Left kidney (tissue), 8 donors: ENCODE measurements around the gene RAMP1. TPM values are rescaled to one million over a fixed set of nuclear protein-coding genes. Genes with fewer than 3 reads are reported as not detected.
"Not testable (repeated sequence)": the region's sequence is repeated elsewhere in the genome, so short reads cannot be mapped to it uniquely, and the experiment has no call there.

Experiments used
- DNase-seq: peaks from one replicate; pipeline ENCODE4 v3.0.0-alpha.2; 2013
- long read RNA-seq, 8 donors: transcript quantifications; one replicate each; lab custom pipeline, GENCODE V29; 2026
- polyA plus RNA-seq: library from polyadenylated mRNA; unstranded; fragments of 120-200 nt; gene quantifications from one replicate; pipeline ENCODE4 v1.2.1, GENCODE V29; 2013; ENCODE audit not compliant: insufficient read length

Gene RAMP1
- polyA plus RNA-seq, result 2.5 TPM
- long read RNA-seq, donor 1, partial matches to known transcripts, result 0 of 3 reads
- long read RNA-seq, donor 1, other reads (novel, unspliced or antisense), result 0 of 3 reads
- long read RNA-seq, donor 2, result 0 reads
- long read RNA-seq, donor 3, partial matches to known transcripts, result 0 of 1 reads
- long read RNA-seq, donor 3, other reads (novel, unspliced or antisense), result 0 of 1 reads
- long read RNA-seq, donor 4, result 0 reads
- long read RNA-seq, donor 5, transcript RAMP1-201 (3 exons, 910 nt), result major isoform, 5 of 5 reads
- long read RNA-seq, donor 5, partial matches to known transcripts, result 0 of 5 reads
- long read RNA-seq, donor 5, other reads (novel, unspliced or antisense), result 0 of 5 reads
- long read RNA-seq, donor 6, transcript RAMP1-201 (3 exons, 910 nt), result major isoform, 6 of 7 reads
- long read RNA-seq, donor 6, partial matches to known transcripts, result 0 of 7 reads
- long read RNA-seq, donor 6, other reads (novel, unspliced or antisense), result 0 of 7 reads
- long read RNA-seq, donor 7, partial matches to known transcripts, result 0 of 4 reads
- long read RNA-seq, donor 7, other reads (novel, unspliced or antisense), result 0 of 4 reads
- long read RNA-seq, donor 8, partial matches to known transcripts, result 0 of 1 reads
- long read RNA-seq, donor 8, other reads (novel, unspliced or antisense), result 0 of 1 reads

- DNase-seq, result no peak
Measured at GRCh38 chr2:237859533-237860272, at the start of gene RAMP1. Gene RAMP1 (plus strand): TSS chr2:237859623. CDS start chr2:237859676, 53 bp downstream.

- DNase-seq, result no peak
Measured at GRCh38 chr2:237815637-237816036, 43.8 kb upstream of the RAMP1 start.

DNA sequence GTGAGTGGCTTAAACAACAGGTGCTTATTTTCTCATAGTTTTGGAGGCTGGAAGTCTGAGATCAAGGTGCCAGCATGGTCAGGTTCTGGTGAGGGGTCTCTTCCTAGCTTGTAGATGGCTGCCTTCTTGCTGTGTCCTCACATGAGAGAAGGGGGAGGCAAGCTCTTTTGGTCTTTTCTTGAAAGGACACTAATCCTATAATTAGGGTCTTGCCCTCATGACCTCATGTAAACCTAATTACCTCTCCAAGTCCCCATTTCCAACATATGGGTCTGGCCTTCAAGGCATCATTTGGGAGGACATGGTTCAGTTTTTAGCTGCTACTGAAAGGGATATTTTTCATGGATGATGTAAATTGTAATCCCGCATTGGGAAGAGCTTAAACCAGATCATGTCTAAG lies 42.9 kb upstream of the RAMP1 start:
- DNase-seq, result no peak

DNA sequence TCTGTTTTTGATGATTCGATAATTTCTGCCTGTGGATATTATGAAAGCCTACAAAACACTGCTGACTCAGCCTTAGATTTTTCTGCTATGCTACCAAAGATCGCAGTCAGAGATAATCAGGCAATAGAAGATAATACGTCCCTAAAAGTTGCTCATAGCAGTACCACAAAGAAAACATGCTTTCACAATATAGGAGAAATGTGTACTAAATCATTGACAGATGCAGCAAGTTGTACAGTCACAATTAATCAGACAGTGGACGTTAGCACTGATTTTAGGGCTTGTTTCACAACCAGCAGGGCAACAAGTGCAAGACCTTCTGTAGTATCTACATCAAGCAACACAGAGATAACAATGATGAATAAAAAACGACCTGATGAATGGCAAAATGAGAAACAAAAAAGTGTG lies 41.4 kb upstream of the RAMP1 start:
- no peak for DNase-seq

- DNase-seq, result no peak
Measured at GRCh38 chr2:237819231-237819630, 40.2 kb upstream of the RAMP1 start.

DNA sequence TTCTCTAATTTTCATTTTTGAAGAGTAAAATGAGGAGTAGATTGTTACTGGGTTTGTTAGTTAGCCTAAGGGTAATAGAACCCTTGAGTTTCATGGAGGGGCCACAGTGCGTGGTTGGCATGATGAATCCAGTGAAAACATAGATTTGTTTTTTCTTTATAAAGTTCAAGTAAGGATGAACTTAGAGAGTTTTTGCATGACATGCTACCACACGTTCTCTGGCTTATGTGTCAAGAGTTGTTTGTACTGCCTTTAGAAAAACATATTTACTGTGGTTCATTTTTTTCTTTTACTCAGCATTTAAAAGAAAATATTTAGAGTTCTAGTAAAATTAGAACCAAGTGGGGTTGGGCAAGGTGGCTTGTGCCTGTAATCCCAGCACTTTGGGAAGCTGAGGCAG lies 39.0 kb upstream of the RAMP1 start:
- DNase-seq, result no peak

GRCh38 chr2:237823544-237823943 lies 35.9 kb upstream of the RAMP1 start:
- DNase-seq, result no peak

- DNase-seq, result no peak
Measured at GRCh38 chr2:237824085-237824484, 35.3 kb upstream of the RAMP1 start.

DNA sequence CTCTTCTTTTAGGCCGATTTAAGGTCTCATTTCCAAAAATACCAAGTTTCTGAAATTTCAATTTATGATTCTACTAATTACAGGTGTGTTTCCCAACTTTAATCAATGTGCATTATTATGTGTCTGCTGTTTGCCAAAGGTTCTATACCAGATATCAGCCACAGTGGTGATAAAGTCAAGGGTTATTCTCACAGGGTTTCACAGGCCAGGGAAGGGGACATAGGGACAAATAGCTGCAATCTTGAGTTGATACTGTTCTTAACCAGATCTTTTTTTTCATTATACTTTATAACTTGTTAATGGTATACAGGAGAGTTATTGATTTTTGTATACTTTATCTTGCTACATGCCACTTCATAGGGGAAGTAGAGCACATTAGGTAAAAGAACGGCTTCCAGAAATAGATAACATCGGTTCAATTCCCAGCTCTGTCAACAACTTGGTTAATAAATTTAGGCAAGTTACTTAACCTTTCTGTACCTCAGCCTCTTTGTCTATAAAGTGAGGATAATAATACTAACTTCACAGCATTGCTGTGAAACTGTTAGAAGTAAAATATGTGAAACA lies 31.9 kb upstream of the RAMP1 start:
- no peak for DNase-seq

DNA sequence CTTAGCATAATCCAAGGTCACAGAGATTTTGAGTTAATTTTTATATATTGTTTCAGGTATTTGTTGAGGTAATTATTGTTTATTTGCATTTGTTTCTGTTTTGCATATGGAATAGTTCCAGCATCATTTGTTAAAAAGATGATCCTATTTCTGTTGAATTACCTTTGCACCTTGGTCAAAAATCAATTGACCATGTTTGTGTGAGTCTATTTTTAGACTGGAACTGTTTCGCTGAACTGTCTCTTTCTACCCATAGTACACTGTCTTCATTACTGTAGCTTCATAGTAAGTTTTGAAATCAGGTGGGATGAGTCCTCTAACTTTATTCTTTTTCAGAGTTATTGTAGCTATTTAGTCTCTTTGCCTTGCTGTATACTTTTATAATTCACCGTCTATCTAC lies 28.9 kb upstream of the RAMP1 start:
- no peak for DNase-seq

DNA sequence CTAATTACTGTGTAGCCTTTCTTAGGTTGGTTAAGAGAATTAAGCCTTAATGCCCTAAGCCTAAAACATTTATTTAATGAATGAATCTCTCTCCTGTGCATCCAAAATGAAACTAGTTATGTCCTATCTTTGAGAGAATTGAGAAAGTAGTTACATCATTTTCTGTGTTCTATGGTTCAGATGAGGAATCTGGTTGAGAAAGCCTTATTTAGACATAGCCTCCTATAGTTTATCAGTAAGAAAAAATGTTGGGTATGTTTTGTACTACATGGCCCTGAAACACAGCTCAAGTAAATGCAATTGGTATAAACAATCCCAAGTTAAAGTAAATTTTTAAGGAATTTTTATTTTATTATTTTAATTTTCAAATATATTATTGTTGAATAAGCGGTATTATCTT lies 25.9 kb upstream of the RAMP1 start:
- DNase-seq, result no peak

DNA sequence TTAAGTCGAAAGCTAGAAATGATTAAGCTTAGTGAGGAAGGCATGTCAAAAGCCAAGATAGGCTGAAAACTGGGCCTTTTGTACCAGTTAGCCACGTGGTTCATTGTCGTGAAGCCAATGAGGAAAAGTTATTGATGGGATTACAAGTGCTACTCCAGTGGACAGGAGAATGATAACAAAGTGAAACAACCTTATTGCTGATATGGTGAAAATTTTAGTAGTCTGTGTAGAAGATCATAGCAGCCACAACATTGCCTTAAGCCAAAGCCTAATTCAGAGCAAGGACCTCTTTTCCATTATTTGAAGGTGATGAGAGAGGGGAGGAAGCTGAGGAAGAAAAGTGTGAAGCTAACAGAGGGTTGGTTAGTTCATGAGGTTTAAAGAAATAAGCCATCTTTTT lies 24.1 kb upstream of the RAMP1 start:
- no peak for DNase-seq

GRCh38 chr2:237841051-237841450 lies 18.4 kb upstream of the RAMP1 start:
- DNase-seq, result no peak

DNA sequence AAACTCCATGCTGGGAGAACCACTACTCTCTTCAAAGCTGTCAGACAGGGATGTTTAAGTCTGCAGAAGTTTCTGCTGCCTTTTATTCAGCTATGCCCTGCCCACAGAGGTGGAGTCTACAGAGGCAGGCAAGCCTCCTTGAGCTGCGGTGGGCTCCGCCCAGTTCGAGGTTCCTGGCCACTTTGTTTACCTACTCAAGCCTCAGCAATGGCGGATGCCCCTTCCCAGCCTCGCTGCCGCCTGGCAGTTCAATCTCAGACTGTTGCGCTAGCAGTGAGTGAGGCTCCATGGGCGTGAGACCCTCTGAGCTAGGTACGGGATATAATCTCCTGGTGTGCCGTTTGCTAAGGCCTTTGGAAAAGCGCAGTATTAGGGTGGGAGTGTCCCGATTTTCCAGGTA lies 10.5 kb upstream of the RAMP1 start:
- not testable (repeated sequence) for DNase-seq

DNA sequence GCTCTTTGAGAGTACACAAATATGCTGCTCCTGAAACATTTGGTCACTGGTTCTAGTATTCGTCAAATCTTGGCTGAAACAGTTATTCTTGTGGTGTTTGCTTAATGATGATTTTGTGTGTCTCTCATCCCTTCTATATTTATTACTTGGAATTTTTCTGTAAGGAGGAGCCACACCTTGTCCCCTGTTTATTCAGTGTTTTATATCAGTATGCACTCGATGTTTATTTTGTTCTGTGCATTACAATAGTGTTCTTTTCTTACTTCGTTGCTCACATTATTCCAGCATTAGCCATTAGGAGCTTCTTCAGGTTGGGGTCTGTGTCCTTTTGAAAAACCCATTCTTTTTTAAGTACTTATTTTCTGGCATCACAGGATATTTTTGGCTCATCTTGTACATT lies 5.1 kb upstream of the RAMP1 start:
- DNase-seq, result no peak

DNA sequence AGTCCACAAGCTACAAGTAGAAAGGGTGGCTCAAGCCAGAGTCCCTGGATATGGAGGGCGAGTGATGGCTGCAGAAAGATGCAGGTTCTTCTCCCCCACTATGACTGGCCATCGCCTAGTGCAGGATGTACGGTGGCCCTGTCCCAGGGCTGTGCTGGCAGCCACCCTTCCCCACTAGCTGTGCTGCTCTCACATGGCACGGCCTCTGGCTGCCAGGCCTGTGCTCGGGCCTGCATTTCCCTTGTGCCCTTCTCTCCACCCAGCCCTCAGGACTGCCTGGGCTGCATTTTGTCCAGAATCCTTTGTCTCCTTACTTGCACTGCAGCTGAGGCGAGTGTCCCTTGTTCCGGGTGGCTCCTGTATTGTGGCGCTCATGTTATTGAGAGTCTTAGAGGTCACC lies 1.6 kb upstream of the RAMP1 start:
- no peak for DNase-seq

DNA sequence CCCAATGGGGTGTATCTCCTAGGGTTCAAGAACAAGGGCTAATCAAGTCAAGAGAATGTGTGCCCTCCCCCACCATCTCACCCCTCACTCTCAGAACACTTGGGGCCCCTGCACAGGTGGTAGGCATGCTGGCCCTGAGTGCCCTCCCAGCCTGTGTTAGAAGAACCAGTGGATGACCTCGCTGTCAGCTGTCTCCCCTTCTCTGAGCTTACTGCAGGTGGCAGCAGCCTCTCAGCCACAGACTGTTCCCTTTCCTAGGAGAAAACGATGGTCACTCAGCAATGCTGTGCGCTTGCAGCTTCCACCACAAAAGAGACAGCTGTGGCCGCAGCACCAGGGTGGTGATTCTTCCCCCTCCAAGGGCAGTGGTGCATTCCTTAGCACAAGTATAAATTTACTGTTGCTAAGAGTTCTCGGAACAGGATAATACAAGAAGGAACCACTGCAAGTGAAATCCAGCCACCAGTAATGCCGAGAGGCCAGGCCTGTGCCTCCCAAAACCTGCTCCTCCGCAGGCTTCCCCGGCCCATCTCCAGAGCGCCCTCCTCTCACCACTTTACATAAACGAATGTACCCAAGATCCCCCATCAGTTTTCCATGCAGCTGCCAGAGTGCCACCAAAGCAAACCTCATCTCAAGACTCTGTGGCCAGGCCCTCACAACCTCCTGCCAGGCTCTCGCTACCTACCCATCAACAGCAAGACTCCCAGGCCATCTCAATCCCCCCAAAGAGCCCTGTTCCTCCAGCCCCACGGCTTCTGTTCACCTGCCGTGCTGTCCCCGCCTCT lies 935 bp upstream of the RAMP1 start:
- DNase-seq, result peak; percentile 64

- DNase-seq, result no peak
Measured at GRCh38 chr2:237859082-237859433, 365 bp upstream of the RAMP1 start.

DNA sequence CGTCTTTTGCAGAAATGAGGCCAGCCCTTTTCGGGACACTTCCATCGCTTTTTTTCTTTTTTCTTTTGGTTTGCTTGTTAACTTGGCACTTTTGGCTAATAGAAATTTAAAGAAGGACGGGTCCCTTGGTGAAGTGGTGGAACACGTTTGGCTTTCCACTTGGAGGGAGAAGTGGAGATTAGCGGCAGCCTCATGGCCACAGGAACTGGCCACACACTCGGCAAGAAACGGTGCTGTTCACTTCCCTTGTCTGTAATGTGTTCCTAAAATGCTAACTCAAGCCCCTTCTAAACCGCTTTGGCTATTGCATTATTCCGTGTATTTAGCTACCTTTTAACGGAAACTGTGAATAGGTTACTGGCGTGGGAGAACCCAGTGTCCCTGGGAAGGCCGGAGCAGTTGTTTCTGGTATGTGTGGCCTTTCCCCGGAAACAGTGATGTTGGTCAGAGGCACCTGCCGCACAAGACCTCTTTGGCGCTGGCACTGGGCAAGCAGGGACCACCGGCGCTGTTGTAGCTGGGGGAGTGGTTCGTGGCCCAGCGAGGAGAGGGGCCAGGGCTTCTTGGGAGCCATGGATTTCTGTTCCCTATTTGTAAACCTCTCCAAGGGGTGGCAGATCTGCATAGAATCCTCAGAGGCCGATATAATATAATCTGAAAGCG lies 981 bp downstream of the RAMP1 start:
- DNase-seq, result no peak

GRCh38 chr2:237861875-237862527 lies 2.6 kb downstream of the RAMP1 start:
- DNase-seq, result no peak

DNA sequence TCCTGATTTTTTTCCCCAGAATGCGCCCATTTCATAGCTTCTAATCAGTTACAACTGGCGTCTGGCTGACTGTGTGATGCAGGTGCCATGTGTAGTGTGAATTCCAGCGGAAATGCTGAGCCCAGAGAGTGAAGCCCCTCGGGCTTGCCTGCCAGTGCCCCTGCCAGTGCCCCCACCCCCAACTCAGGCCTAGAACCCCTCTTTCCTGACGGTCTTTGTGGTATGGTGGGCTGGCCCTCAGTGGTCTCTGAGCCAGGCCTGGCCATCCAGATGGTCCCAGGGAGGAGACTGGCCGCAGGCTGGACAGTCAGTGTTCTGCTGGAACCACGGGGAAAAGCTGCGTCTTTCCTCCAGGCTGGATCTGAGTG lies 3.1 kb downstream of the RAMP1 start:
- no peak for DNase-seq
